Amniotic stem cell (primary cell): ENCODE data around the gene ZNF487.
"Not testable (repeated sequence)": the region's sequence is repeated elsewhere in the genome, so short reads cannot be mapped to it uniquely, and the experiment has no call there.

Experiments used
- DNase-seq: peaks from one replicate; lab custom pipeline; 2025; lab: John Stamatoyannopoulos, UW

The ZNF487 gene

GRCh38 chr10:43437141-43437870, 395 bp downstream of the ZNF487 start:
- DNase-seq = no peak

DNA sequence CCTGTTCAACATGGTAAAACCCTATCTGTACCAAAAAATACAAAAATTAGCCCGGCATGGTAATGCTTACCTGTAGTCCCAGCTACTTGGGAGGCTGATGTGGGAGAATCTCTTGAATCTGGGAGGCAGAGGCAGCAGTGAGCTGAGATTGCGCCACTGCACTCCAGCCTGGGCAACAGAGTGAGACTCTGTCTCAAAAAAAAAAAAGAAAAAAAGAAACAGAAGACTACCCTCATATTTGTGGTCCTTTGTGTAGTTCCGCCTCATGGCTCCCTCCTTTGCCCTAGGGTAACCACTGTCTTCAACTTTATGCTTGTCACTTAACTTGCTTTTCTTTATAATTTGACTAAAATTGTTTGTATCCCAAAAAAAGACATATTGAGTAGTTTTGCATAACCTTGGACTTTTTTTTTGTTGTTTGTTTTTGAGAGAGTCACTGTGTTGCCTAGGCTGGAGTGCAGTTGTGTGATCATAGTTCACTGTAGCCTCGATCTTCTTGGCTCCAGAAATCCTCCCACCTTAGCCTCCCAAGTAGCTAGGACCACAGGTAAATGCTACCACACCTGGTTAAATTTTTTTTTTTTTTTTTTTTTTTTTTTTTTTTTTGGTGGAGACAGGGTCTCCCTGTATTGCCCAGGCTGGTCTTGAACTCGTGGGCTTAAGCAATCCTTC, 3.7 kb downstream of the ZNF487 start:
- DNase-seq = no peak

- DNase-seq = no peak
Measured at GRCh38 chr10:43444323-43444722, 7.4 kb downstream of the ZNF487 start.

DNA sequence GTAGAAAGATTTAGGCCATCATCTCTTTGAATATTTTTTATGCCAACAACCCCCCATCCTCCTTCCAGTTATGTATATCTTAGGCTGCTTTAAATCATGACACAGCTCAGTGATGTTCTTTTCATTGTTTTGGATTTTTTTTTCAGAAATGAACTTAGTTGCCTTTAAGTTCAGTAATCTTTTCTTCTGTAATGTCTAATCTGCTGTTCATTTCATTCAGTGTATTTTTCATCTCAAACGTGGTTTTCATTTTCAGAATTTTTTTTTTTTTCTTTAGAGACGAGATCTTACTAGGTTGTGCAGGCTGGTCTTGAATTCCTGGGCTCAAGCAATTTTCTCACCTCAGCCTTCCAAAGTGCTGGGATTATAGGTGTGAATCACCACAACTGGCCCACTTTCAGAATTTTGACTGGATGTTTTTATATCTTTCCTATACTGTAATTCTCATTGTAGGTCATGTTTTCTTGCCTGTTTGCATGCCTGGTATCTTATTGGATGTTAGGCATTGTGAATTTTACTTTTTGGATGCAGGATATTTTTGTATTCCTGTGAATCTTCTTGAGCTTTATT, 8.1 kb downstream of the ZNF487 start:
- no peak for DNase-seq

DNA sequence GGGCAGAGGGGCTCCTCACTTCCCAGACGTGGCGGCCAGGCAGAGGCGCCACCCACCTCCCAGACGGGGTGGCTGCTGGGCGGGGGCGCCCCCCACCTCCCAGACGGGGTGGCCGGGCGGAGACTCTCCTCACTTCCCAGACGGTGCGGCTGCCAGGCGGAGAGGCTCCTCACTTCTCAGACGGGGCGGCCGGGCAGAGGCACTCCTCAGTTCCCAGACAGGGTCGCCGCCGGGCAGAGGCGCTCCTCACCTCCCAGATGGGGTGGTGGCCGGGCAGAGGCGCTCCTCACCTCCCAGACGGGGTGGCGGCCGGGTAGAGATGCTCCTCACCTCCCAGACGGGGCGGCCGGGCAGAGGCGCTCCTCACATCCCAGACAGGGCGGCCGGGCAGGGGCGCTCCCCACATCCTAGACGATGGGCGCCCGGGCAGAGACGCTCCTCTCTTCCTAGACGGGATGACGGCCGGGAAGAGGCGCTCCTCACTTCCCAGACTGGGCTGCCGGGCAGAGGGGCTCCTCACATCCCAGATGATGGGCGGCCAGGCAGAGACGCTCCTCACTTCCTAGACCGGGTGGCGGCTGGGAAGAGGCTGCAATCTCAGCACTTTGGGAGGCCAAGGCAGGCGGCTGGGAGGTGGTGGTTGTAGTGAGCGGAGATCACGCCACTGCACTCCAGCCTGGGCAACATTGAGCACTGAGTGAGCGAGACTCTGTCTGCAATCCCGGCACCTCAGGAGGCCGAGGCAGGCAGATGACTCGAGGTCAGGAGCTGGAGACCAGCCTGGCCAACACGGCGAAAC, 9.5 kb downstream of the ZNF487 start:
- not testable (repeated sequence) for DNase-seq

- no peak for DNase-seq
Measured at GRCh38 chr10:43448742-43449141, 11.8 kb downstream of the ZNF487 start.

DNA sequence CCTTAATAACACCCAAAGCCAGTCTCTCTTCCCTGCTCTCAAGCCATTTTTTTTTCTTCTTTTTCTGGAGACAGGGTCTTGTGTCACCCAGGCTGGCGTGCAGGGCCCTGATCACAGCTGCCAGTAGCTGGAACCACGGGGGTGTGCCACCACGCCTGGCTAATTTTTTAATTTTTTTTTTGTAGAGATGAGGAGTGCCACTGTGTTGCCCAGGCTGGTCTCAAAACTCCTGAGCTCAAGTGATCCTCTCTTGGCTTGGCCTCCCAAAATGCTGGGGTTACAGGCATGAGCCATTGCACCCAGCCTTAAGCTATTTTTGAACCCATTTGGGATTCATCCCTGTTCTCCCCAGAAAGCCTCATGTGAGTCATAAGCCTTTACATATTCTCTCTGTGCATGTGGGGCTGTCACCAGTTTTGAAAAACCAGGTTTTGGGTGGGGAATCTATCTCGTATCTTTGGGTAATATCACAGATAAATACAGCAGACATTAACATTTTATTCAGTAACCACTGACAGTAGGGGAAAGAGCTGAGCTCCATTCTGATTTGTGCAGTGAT, 15.5 kb downstream of the ZNF487 start:
- no peak for DNase-seq

GRCh38 chr10:43453266-43453831, 16.4 kb downstream of the ZNF487 start:
- no peak for DNase-seq

GRCh38 chr10:43454025-43454424, 17.1 kb downstream of the ZNF487 start:
- DNase-seq = not testable (repeated sequence)

DNA sequence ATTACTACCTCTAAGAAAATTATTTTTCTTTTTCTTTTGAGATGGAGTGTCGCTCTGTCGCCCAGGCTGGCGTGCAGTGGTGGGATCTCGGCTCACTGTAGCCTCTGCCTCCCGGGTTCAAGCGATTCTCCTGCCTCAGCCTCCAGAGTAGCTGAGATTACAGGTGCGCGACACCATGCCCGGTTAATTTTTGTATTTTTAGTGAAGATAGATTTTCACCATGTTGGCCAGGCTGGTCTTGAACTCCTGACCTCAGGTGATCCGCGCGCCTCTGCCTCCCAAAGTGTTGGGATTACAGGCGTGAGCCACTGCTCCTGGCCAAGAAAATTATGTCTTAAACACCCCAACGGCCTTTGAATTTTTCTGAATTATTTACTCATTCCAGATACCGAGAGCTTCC, 19.6 kb downstream of the ZNF487 start:
- not testable (repeated sequence) for DNase-seq

DNA sequence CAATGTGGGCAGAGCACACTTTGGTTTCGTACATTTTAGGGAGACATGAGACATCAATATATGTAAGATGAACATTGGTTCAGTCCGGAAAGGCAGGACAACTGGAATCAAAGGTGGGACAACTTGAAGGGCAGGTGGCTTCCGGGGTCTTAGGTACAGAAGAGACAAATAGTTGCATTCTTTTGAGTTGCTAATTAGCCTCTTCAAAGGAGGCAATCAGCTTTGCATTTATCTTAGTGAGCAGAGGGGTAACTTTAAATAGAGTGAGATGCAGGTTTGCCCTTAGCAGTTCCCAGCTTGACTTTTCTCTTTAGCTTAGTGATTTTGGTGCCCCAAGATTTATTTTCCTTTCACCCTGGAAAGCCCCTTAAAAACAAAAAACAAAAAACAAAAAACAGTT, 21.3 kb downstream of the ZNF487 start:
- no peak for DNase-seq

DNA sequence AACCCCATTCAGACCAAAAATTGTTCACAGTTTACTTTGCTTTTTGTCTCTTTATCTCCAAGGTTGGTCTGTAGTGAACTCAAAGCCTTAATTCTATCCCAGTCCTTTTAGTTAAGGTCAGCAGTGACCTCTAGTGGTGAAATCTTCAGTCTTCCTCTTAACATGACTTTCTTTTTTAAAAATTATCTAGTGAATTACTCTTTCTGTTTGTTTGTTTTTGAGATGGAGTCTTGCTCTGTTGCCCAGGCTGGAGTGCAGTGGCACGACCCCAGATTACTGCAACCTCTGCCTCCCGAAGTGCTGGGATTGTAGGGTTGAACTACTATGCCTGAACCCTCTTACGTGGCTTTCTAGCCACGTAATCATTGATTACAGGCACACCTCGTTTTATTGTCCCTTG, 25.0 kb downstream of the ZNF487 start:
- DNase-seq = peak; percentile 60

DNA sequence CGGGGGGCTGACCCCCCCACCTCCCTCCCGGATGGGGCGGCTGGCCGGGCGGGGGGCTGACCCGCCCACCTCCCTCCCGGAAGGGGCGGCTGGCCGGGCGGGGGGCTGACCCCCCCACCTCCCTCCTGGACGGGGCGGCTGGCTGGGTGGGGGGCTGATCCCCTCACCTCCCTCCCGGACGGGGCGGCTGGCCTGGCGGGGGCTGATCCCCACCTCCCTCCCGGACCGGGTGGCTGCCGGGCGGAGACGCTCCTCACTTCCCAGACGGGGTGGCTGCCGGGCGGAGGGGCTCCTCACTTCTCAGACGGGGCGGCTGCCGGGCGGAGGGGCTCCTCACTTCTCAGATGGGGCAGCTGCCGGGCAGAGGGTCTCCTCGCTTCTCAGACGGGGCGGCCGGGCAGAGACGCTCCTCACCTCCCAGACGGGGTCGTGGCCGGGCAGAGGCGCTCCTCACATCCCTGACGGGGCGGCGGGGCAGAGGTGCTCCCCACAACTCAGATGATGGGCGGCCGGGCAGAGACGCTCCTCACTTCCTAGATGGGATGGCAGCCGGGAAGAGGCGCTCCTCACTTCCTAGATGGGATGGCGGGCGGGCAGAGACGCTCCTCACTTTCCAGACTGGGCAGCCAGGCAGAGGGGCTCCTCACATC, 28.3 kb downstream of the ZNF487 start:
- not testable (repeated sequence) for DNase-seq

DNA sequence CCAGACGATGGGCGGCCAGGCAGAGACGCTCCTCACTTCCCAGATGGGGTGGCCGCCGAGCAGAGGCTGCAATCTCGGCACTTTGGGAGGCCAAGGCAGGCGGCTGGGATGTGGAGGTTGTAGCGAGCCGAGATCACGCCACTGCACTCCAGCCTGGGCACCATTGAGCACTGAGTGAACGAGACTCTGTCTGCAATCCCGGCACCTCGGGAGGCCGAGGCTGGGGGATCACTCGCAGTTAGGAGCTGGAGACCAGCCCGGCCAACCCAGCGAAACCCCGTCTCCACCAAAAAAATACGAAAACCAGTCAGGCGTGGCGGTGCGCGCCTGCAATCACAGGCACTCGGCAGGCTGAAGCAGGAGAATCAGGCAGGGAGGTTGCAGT, 28.8 kb downstream of the ZNF487 start:
- DNase-seq = not testable (repeated sequence)

- DNase-seq = no peak
Measured at GRCh38 chr10:43471146-43471545, 34.2 kb downstream of the ZNF487 start.

DNA sequence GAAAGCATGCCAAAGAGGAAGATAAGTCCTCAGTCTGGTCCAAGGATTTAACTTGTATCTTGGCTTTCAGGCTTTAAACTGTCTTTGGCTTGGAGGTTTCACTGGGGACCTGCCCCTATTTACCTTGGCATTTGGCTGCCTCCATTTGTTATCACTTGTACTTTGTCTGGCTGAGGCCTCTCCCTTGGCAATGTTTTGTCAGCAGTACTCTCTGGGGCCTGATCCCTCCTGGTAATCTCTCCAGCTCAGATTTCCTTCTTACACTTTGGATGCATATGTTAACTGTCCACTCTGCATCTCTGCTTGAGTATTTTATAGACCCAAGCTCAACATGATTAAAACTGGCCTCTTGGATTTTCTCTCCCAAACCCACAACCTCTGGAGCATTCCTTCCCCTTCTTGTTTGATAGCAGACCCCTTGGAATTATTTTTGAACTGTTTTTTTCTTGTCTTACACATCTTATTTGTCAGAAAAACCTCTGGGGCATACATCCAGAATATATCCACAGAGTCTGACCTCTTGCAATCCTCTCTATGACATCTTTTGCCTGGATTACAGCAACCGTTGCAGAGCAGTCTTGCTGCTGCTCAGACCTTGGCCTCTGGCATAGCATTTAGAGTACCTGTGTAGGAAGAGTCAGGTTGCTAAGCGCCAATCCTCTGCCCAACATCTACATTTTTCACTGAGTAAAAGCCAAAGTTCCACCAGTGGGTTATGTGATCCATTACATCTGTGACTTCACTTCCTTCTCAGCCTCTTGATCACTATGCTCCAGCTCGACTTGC, 35.2 kb downstream of the ZNF487 start:
- no peak for DNase-seq

DNA sequence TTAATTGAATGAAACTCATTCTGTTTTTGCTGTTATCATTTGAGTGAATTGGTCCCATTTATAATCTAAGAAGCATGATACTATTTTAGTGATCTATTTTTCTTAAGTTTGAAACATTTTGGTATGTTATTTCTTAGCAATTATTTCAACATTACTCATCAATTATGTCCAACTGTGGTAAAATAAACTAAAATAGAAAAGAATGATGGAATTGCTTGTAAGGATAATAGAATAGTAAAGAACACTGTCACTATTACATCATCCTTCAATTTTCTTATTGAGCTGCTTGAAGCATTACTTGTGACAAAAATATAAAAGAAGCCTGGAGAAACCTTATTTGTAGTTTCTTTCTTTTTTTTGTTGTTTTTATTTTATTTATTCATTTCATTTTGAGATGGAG, 42.4 kb downstream of the ZNF487 start:
- peak; percentile 18 for DNase-seq

- no peak for DNase-seq
Measured at GRCh38 chr10:43482319-43483078, 45.6 kb downstream of the ZNF487 start.

DNA sequence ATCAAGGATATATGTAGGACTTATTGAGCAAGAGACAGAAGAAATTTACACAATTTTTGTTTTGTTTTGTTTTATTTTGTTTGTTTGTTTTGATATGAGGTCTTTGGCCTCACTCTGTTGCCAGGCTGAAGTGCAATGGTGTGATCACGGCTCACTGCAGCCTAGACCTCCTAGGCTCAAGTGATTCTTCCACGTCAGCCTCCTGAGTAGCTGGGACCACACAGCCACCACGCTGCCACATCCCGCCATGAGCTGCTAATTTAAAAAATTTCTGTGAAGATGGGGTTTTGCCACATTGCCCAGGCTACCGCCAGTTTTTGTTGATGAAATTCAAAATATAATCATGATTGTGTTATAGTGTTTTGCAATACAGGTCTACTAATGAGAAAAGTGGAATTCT, 54.9 kb downstream of the ZNF487 start:
- DNase-seq = no peak

GRCh38 chr10:43502931-43503330, 66.0 kb downstream of the ZNF487 start:
- no peak for DNase-seq
